ENCODE data around the gene RASIP1. TPM values are rescaled to one million over a fixed set of nuclear protein-coding genes. Genes with fewer than 3 reads are reported as not detected.
"Not testable (repeated sequence)": the region's sequence is repeated elsewhere in the genome, so short reads cannot be mapped to it uniquely, and the experiment has no call there.

Gene RASIP1
- total RNA-seq, 1 donor from 2014 or later = 31.2 TPM

GRCh38 chr19:48702701-48703100, 37.7 kb downstream of the RASIP1 start:
- no peak for DNase-seq (ENCODE audit: extremely low spot score in 2 of 2)
- Histone ChIP-seq H3K27ac (no peak overlapping the region), H3K36me3 (peaks cover 0 to 12% of the 10 kb centered on the region in 2 donors), H3K9me3 (no peaks in the 10 kb centered on the region), H3K4me1 (no peaks in the 10 kb centered on the region), H3K4me3 (no peak overlapping the region), H3K27me3 (no peaks in the 10 kb centered on the region)
- intact Hi-C loops (cut with DNase I) = no loop called here
- TF ChIP-seq POLR2AphosphoS5 (IDR thresholded peaks at IDR 0.05; ENCODE audit: insufficient read depth in 1 of 2, low read depth in 1 of 2) (no peak), CTCF (IDR thresholded peaks at IDR 0.05) (no peak), POLR2A (IDR thresholded peaks at IDR 0.05) (no peak)

DNA sequence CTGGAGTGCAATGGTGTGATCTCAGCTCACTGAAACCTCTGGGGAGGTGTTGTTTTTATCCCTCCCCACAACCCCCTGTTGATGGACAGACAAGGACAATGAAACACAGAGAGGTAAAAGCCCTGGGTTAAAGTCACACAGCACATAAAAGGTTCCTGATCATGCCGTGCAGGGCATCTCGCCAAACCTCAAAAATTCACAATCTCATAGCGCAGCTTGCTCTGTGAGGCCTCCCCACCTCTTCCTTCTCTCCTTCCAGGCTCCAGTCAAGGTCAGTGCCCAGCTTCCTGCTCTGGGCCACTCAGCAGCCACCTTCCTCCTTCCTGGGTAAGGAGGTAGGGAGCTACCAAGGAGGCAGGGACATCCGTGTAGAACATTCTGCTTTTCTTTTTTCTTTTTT, 42.4 kb downstream of the RASIP1 start:
- H3K27ac ChIP-seq = peak overlapping the region; percentile 42
- TF ChIP-seq POLR2AphosphoS5 (IDR thresholded peaks at IDR 0.05; ENCODE audit: insufficient read depth in 1 of 2, low read depth in 1 of 2) (no peak), CTCF (IDR thresholded peaks at IDR 0.05) (no peak), POLR2A (IDR thresholded peaks at IDR 0.05) (no peak)
- H3K4me3 ChIP-seq = no peak overlapping the region
- H3K4me1 ChIP-seq = peaks cover 13% of the 10 kb centered on the region
- H3K27me3 ChIP-seq = no peaks in the 10 kb centered on the region
- no peak for DNase-seq (ENCODE audit: extremely low spot score in 2 of 2)
- no peaks in the 10 kb centered on the region for H3K9me3 ChIP-seq
- intact Hi-C loops (cut with DNase I) = no loop called here
- peaks cover 0 to 8% of the 10 kb centered on the region in 2 donors for H3K36me3 ChIP-seq

DNA sequence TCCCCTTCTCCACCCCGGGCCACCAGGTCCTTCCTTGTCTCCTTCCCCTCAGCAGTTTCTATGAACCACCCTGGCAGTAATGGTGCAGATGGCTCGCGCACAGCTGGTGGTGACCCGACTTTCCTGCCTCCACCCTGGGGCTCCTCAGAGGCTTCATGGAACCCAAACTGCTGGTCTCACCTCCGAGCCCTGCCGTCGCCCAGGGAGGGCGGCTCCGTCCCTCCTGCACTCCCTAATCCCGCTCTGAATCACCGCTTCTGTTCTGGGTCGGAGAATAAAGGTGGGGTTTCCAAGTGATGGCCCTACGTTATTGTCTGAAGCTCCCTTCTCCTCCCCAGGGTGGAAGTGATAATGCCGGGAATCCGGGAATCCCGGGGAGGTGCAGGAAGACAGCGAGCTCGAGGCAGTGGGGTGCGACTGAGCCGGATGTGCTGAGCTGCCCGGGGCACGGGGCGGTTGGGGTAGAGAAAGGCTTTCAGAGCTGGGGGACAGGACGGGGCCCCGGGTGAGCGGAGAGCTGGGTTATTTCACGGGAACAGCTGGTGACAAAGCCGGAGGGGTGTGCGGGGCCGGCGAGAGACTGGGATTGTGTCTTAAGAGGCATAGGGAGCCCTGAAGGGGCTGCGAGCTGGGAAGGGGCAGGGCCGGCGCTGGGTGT, 43.9 kb downstream of the RASIP1 start:
- H3K9me3 ChIP-seq = no peaks in the 10 kb centered on the region
- peak overlapping the region in 1 of 2 donors; percentile 37 for H3K4me3 ChIP-seq
- peak overlapping the region; percentile 64 for H3K27ac ChIP-seq
- peaks cover 0 to 7% of the 10 kb centered on the region in 2 donors for H3K36me3 ChIP-seq
- H3K27me3 ChIP-seq = no peaks in the 10 kb centered on the region
- intact Hi-C loops (cut with DNase I) = no loop called here
- no peak for DNase-seq (ENCODE audit: extremely low spot score in 2 of 2)
- peaks cover 13% of the 10 kb centered on the region for H3K4me1 ChIP-seq
- peak in 1 of 2 donors; percentile 20 for TF ChIP-seq POLR2AphosphoS5 (IDR thresholded peaks at IDR 0.05; ENCODE audit: insufficient read depth in 1 of 2, low read depth in 1 of 2)
- no peak for TF ChIP-seq POLR2A (IDR thresholded peaks at IDR 0.05)
- TF ChIP-seq CTCF (IDR thresholded peaks at IDR 0.05) = no peak

DNA sequence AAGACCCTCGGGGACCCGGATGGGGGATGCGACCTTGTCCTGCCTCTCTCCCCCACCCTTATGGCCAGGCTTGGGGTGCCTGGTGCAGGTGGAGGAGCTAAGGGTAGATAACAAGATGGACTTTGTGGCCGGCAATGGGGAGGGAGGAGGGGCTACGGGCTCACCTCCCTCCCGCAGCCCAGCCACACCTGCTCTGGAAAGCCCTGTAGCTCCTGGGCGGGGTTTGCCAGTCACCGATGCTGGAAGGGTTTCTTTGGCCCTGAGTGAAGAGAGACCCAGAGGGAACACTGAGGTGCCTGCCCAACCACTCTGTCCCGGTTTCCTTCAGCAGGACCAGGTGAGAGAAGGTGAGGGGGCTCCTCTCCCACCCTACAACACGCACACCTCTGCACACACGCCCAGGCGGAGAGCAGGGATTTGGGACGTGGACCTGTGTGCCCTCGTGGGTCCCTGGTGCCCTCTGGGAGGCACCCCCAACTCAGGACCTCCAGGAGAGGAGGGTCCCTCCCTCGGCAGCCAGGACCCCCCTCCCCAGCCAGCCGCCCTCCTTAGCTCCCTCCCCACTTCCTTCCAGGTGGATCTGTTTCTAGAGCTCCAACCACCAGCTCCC, 44.6 kb downstream of the RASIP1 start, which contains the start of gene FUT2:
FUT2 (plus strand) TSS at position 229 of the 610 bp plus-strand sequence. CDS start 6,986 bp downstream, outside the sequence.
- Histone ChIP-seq H3K27me3 (no peaks in the 10 kb centered on the region), H3K36me3 (peaks cover 0 to under 1% of the 10 kb centered on the region in 2 donors), H3K4me1 (peaks cover 13% of the 10 kb centered on the region), H3K4me3 (peak within 1 kb of the TSS in 1 of 2 donors; percentile 37), H3K9me3 (no peaks in the 10 kb centered on the region), H3K27ac (peak within 1 kb of the TSS; percentile 64)
- TF ChIP-seq POLR2A (IDR thresholded peaks at IDR 0.05) = no peak
- peak in 1 of 2 donors; percentile 37 for TF ChIP-seq POLR2AphosphoS5 (IDR thresholded peaks at IDR 0.05; ENCODE audit: insufficient read depth in 1 of 2, low read depth in 1 of 2)
- intact Hi-C loops (cut with DNase I) = no loop called here
- DNase-seq (ENCODE audit: extremely low spot score in 2 of 2) = no peak

DNA sequence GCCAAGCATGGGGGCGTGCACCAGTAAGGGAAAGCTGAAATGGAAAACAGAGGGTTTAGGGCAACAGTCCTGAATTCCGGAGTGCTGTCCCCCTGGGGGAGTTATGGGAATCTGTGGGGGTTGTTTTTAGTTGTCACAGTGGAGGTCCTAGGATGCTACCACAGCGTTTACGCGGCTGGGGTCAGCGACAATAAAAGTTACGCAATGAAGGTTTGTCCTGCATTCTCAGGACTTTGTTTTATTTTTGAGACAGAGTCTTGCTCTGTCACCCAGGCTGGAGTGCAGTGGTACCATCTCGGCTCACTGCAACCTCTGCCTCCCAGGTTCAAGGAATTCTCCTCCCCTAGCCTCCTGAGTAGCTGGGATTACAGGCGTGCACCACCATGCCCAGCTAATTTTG, 46.8 kb downstream of the RASIP1 start:
- H3K27me3 ChIP-seq; intact Hi-C loops (cut with DNase I); H3K36me3 ChIP-seq; H3K27ac ChIP-seq; H3K9me3 ChIP-seq; DNase-seq (ENCODE audit: extremely low spot score in 2 of 2); H3K4me3 ChIP-seq: not testable (repeated sequence)
- H3K4me1 ChIP-seq = peaks cover 13% of the 10 kb centered on the region

DNA sequence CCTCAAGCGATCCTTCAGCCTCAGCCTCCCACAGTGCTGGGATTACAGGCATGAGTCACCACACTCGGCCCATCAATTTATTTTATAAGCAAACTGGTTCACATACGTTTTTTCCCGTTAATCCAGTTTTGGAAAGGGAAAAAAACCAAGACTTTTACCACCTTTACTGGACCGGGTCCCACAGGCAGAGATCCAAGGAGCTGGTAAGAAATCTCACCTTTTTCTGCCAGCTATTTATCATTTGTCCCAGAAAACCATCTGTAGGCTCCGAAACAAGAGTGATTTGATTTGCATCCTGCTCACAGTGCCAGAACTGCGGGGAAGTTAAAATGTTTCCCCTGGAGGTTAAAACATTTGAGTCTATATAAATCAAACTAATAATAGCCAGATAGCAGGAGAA, 51.0 kb downstream of the RASIP1 start:
- Histone ChIP-seq H3K9me3 (no peaks in the 10 kb centered on the region), H3K27ac (no peak overlapping the region), H3K4me3 (no peak overlapping the region), H3K4me1 (no peaks in the 10 kb centered on the region), H3K27me3 (no peaks in the 10 kb centered on the region), H3K36me3 (no peaks in the 10 kb centered on the region)
- intact Hi-C loops (cut with DNase I) = no loop called here
- TF ChIP-seq CTCF (IDR thresholded peaks at IDR 0.05) (no peak), POLR2A (IDR thresholded peaks at IDR 0.05) (no peak), POLR2AphosphoS5 (IDR thresholded peaks at IDR 0.05; ENCODE audit: insufficient read depth in 1 of 2, low read depth in 1 of 2) (no peak)
- no peak for DNase-seq (ENCODE audit: extremely low spot score in 2 of 2)
